ENCODE data around the gene CD248.
"Not testable (repeated sequence)": the region's sequence is repeated elsewhere in the genome, so short reads cannot be mapped to it uniquely, and the experiment has no call there.

The CD248 gene

GRCh38 chr11:66316849-66317251, at the start of gene CD248:
Gene CD248 (minus strand): TSS chr11:66317044. CDS start chr11:66317027, 17 bp downstream.
- DNase-seq (ENCODE audit: low read depth in 2 of 3, low spot score in 2 of 3): no peak

GRCh38 chr11:66365711-66366619, 49.1 kb upstream of the CD248 start:
- DNase-seq (ENCODE audit: low read depth in 2 of 3, low spot score in 2 of 3): no peak

DNA sequence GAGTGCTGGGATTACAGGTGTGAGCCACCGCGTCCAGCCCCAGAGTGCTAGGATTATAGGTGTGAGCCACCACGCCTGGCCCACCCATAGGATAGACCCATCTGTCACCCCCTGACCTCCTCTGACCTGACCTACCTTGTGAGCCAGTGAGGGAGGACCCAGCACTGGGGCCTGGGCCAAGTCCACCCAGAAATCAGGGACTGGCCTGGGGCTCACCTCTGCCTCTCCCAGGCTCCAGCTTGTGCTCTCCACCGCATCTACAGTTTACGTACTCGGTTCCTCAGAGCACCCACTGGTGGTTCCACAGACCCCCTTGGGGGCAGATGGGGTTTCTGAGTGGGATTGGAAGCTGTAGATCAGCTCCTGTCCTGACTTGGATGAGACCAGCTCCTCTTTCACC, 48.3 kb upstream of the CD248 start:
- no peak for DNase-seq (ENCODE audit: low read depth in 2 of 3, low spot score in 2 of 3)

- DNase-seq (ENCODE audit: low read depth in 2 of 3, low spot score in 2 of 3): peak; percentile 56 to 89 (median 84)
Observed at GRCh38 chr11:66363805-66364535, 47.1 kb upstream of the CD248 start.

- no peak for DNase-seq (ENCODE audit: low read depth in 2 of 3, low spot score in 2 of 3)
Observed at GRCh38 chr11:66363187-66363601, 46.4 kb upstream of the CD248 start.

DNA sequence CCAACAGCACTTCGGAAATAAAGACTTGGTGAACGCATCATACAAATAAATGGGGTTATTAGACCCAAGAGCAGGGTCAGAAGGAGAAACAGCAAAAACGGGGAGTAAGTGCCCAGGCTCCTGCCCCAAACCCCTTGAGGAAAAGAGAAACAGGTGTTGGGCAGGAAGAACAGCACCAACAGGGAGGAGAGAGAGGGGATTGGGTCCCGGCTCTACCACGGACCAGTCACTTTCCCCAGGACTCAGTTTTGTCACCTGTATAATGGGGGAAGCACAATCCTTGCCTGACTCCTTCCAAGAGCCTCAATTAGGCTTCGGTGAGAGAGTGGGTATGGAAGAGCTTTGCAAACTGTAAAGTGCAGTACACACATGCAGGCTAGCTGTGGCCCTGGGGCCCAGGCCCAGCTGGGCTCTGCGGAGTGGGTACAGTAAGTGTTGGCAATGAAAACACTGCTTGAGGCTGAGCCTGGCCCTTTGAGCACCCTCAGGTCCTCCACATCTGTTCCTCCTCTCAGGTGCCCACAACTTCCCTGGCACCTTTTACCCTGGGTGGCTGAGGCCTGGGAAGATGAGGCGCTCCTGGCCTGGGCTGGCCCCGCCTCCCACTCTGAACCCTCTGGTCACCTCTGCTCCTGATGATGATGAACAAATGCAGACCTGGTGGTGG, 45.8 kb upstream of the CD248 start:
- no peak for DNase-seq (ENCODE audit: low read depth in 2 of 3, low spot score in 2 of 3)

GRCh38 chr11:66361502-66361941, 44.7 kb upstream of the CD248 start:
- DNase-seq (ENCODE audit: low read depth in 2 of 3, low spot score in 2 of 3): no peak

GRCh38 chr11:66360406-66361073, 43.7 kb upstream of the CD248 start:
- no peak for DNase-seq (ENCODE audit: low read depth in 2 of 3, low spot score in 2 of 3)

DNA sequence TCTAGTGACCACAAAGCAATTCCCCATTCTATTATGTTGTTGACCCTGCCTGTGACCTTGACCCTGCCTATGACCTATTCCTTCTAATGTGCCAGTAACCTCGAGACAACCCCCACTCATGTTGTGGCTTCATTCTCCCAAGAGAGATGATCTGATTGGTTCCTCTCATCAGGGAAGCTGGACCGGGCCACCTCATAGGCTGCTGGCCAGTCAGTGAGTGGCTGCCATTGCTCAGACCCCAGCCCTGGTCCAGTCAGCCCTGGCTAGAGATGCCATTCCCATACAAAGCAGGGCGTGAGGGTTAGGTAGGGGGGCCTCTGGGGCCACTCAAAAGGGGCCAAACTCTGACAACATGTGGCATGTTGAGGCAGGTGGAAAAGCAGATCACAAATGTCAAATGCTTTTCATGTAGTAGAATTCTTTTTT, 42.8 kb upstream of the CD248 start:
- no peak for DNase-seq (ENCODE audit: low read depth in 2 of 3, low spot score in 2 of 3)

GRCh38 chr11:66350560-66351235, 33.9 kb upstream of the CD248 start:
- not testable (repeated sequence) for DNase-seq (ENCODE audit: low read depth in 2 of 3, low spot score in 2 of 3)

DNA sequence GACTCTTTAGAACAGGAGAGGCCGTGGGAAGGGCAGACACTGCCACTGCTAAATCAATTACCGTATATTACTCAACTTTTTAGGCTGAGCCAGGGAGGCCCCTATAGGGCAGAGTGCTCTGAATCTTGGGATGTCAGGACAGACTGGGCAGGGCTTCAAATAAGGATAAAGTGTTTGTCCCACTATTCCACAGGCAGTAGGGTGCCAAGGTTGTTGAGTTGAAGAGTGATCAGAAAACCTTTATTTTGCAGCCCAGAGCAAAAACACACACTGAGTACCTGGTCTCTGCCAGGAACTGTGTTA, 32.2 kb upstream of the CD248 start:
- DNase-seq (ENCODE audit: low read depth in 2 of 3, low spot score in 2 of 3): no peak

- peak; percentile 62 to 94 (median 91) for DNase-seq (ENCODE audit: low read depth in 2 of 3, low spot score in 2 of 3)
Observed at GRCh38 chr11:66347425-66348276, 30.8 kb upstream of the CD248 start, which contains the start of gene B4GAT1. Gene B4GAT1 (minus strand): TSS chr11:66347629. CDS start chr11:66347545, 84 bp downstream.

DNA sequence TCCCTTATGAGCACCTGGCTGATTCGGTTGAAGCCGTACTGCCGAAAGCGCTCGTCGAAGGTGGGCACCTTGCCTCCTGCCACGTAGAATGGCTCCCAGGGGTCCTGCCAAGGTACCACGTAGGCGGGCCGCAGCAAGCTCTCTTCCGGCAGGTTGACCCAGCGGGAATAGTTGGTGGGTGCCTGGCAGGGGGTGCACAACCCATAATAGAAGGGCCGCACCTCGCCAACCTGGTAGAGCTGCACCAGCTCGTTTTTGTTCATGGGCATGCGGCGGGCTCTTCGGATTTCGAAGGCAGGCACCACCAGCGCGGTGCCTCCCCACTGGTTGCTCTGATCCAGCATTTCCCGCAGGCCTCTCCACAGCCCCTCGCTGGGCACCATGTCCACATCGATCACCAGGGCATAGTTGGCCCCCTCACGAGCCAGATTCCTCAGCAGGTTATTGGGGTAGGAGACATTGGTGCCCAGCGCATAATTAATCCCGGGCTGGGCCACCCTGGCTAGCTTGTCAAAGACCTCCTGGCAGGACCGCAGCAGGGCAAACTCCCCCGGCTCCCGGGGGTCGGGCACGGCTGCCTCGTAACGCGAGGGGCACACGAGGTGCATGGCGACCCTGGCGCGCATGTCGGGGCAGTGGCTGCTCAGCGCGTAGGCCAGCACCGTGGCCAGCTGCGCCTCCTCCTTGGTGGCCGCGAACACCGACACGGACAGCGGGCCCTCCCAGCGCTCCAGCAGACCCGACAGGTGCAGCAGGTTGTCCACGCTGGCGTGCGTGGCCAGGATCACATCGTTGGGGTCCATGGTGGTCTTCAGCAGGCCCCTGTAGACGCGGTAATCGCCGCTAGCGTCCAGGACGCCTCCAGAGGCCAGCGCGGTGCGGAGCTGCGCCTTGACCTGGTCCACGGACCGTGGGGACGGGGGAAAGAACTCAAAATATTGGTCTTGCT, 29.9 kb upstream of the CD248 start:
- DNase-seq (ENCODE audit: low read depth in 2 of 3, low spot score in 2 of 3): no peak

- no peak for DNase-seq (ENCODE audit: low read depth in 2 of 3, low spot score in 2 of 3)
Observed at GRCh38 chr11:66345316-66345649, 28.4 kb upstream of the CD248 start.

DNA sequence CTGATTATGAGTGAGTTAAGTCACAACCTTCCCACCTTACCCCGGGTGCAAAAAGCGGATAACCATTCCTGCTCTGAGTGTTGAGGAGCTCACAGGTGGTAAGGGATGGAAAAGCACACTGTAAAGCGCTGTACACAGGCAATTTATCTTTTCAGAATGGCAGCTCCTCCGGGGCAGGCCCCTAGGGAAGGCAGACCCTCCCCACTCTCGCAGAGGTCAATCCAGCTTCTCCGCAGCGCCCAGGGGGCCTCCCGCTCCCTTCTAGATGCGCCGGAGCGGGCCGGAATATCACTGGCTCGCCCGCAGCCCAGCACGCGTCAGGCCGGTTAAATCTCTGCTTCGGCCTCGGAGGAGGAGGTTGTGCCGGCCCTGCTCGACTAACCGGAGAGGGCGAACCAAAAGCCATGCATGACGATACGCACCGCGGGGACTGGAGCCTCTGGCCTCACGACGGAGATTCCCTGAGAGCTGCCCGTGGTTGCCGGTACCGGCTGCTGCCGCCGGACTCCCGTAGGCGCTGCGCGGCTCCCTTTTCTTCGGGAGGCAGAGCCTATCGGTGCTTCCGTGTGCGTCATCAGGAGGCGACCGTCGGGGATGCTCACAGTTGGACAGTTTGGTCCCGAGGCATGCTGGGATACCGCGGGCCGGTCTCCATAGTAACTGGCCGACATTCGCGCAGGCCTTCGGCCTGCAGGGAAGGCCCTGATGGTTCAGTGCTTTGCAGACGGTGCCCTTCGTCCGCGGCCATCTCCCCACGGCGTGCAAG, 27.9 kb upstream of the CD248 start, which contains the start of gene BRMS1:
Gene BRMS1, minus strand, starts transcription at position 555 of the 766 bp plus-strand sequence. CDS start 2,870 bp downstream, outside the sequence.
- peak; percentile 81 to 95 (median 92) for DNase-seq (ENCODE audit: low read depth in 2 of 3, low spot score in 2 of 3)

DNA sequence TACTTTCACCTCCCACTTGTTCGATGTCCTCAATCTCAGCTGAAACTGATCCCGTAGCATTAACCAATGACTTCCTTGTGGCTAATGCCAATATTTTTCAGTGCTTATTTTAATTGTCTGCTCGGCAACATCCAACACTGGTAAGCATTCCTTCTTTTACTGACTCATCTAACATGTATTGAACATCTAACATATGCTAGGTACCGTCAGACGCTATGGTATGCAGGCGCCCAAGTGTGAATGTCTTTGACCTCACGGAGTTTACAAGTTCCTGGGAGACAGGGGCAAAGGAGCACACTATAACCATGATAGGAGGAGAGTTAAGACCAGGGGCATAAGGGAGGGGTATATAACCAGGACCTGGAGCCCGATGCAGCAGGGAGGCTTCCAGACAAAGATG, 26.3 kb upstream of the CD248 start:
- no peak for DNase-seq (ENCODE audit: low read depth in 2 of 3, low spot score in 2 of 3)

GRCh38 chr11:66341502-66342126, 24.8 kb upstream of the CD248 start:
- DNase-seq (ENCODE audit: low read depth in 2 of 3, low spot score in 2 of 3): no peak

Data from activated CD8-positive, alpha-beta memory T cell treated with anti-CD3 and anti-CD28 coated beads for 48 hours (primary cell).